HEK293 (cell line): Measurements from ENCODE around the gene B3GNT8.

Experiments
- CTCF ChIA-PET: fragments of 350-600 bp; formaldehyde crosslinking; extraction: SDS; loops from one replicate; lab custom pipeline; 2021; ENCODE audit warnings: antibody characterized with exemption; lab: Yijun Ruan, JAX
- POLR2A ChIA-PET: fragments of 300-600 bp; formaldehyde crosslinking; extraction: SDS; loops from one replicate; lab custom pipeline; 2020; ENCODE audit warnings: antibody characterized with exemption, inconsistent platforms; lab: Yijun Ruan, JAX
- H3K27ac ChIP-seq: fragments of 200-500 bp; sonication (Bioruptor generic); 2 replicates; pipeline ENCODE4 v1.5.1; 2014; ENCODE audit warnings: low read depth, low read length, control low read depth, inconsistent platforms; ENCODE audit errors: extremely low read depth
- H3K36me3 ChIP-seq, 2 experiments: fragments of 200-500 bp in 1 of 2; sonication (Bioruptor generic) in 1 of 2; 1 replicate in 1 of 2; 2 replicates in 1 of 2; pipeline ENCODE4 v1.5.1; 2014 to 2017; ENCODE audit warnings: inconsistent platforms in 2 of 2, low read length in 2 of 2; ENCODE audit not compliant: control insufficient read depth in 2 of 2, insufficient read depth in 1 of 2
- H3K4me1 ChIP-seq: fragments of 200-500 bp; sonication (Bioruptor generic); 2 replicates; pipeline ENCODE4 v1.5.1; 2014; ENCODE audit warnings: mild to moderate bottlenecking, low read length, inconsistent platforms; ENCODE audit not compliant: control insufficient read depth, insufficient read depth
- H3K4me3 ChIP-seq: 2 replicates; pipeline ENCODE4 v1.5.1; 2011; ENCODE audit warnings: low read depth, mild to moderate bottlenecking, control low read depth, low read length, moderate library complexity
- H3K9me3 ChIP-seq: fragments of 200-500 bp; sonication (Bioruptor generic); 2 replicates; pipeline ENCODE4 v1.5.1; 2014; ENCODE audit warnings: low read depth, low read length, inconsistent platforms; ENCODE audit not compliant: control insufficient read depth, insufficient read depth
- BCL11A ChIP-seq: fragments of 450-650 bp; formaldehyde crosslinking; IDR thresholded peaks from 2 replicates; pipeline ENCODE4 v1.5.1; 2016; ENCODE audit warnings: low read depth, missing biosample characterization, missing genetic modification characterization
- HIC1 ChIP-seq: fragments of 450-650 bp; formaldehyde crosslinking; IDR thresholded peaks from 2 replicates; pipeline ENCODE4 v1.5.1; 2016; ENCODE audit warnings: missing biosample characterization, missing genetic modification characterization
- HOXA7 ChIP-seq: sonication (generic); formaldehyde crosslinking; IDR thresholded peaks from 2 replicates; pipeline ENCODE4 v1.8.1; 2022; ENCODE audit warnings: missing genetic modification reagents, borderline replicate concordance
- ZBTB1 ChIP-seq: fragments of 450-650 bp; formaldehyde crosslinking; IDR thresholded peaks from 2 replicates; pipeline ENCODE4 v1.5.1; 2016; ENCODE audit warnings: missing biosample characterization, missing genetic modification characterization
- ZBTB6 ChIP-seq: fragments of 450-650 bp; formaldehyde crosslinking; IDR thresholded peaks from 2 replicates; pipeline ENCODE4 v1.5.1; 2017; ENCODE audit warnings: missing biosample characterization, missing genetic modification characterization
- ZNF335 ChIP-seq: fragments of 450-650 bp; formaldehyde crosslinking; conservative IDR thresholded peaks from 2 replicates; pipeline ENCODE4 v1.5.1; 2016; ENCODE audit warnings: missing biosample characterization, missing genetic modification characterization
- ZNF341 ChIP-seq: fragments of 450-650 bp; formaldehyde crosslinking; IDR thresholded peaks from 2 replicates; pipeline ENCODE4; 2016; ENCODE audit warnings: low read depth, missing biosample characterization, missing genetic modification characterization
- ZNF37A ChIP-seq: fragments of 450-650 bp; IDR thresholded peaks from 2 replicates; pipeline ENCODE4 v1.5.1; 2018; ENCODE audit warnings: missing biosample characterization, missing genetic modification characterization
- ZNF423 ChIP-seq: fragments of 450-650 bp; formaldehyde crosslinking; IDR thresholded peaks from 2 replicates; pipeline ENCODE4 v1.5.1; 2016; ENCODE audit warnings: missing biosample characterization, missing genetic modification characterization
- ZNF488 ChIP-seq: fragments of 450-650 bp; formaldehyde crosslinking; IDR thresholded peaks from 2 replicates; pipeline ENCODE4 v1.5.1; 2016; ENCODE audit warnings: missing biosample characterization, missing genetic modification characterization
- ZNF521 ChIP-seq: fragments of 450-650 bp; formaldehyde crosslinking; IDR thresholded peaks from 2 replicates; pipeline ENCODE4 v1.5.1; 2017; ENCODE audit warnings: missing biosample characterization, mild to moderate bottlenecking, missing genetic modification characterization
- ZNF621 ChIP-seq: fragments of 450-650 bp; formaldehyde crosslinking; IDR thresholded peaks from 2 replicates; pipeline ENCODE4 v1.5.1; 2017; ENCODE audit warnings: missing biosample characterization, missing genetic modification characterization
- ZNF645 ChIP-seq: fragments of 450-650 bp; formaldehyde crosslinking; IDR thresholded peaks from 2 replicates; pipeline ENCODE4; 2016; ENCODE audit warnings: missing biosample characterization, missing genetic modification characterization
- ZNF837 ChIP-seq: fragments of 450-650 bp; formaldehyde crosslinking; IDR thresholded peaks from 2 replicates; pipeline ENCODE4 v1.5.1; 2016; ENCODE audit warnings: missing biosample characterization, missing genetic modification characterization
- ZSCAN5A ChIP-seq: fragments of 450-650 bp; formaldehyde crosslinking; IDR thresholded peaks from 2 replicates; pipeline ENCODE4 v1.5.1; 2016; ENCODE audit warnings: missing biosample characterization, missing genetic modification characterization

The B3GNT8 gene

GRCh38 chr19:41426116-41426841 is 895 bp downstream of the B3GNT8 start:
- no peak for TF ChIP-seq ZNF521 (tag by site-specific recombination)
- TF ChIP-seq ZBTB6 (tag by site-specific recombination): no peak
- Histone ChIP-seq H3K4me1 (peaks cover 13% of the 10 kb centered on the region), H3K4me3 (no peak overlapping the region), H3K36me3 (peaks cover 8 to 42% of the 10 kb centered on the region in 2 experiments; a peak in 2 of 3 replicates), H3K9me3 (no peaks in the 10 kb centered on the region), H3K27ac (peak overlapping the region; percentile 64; the same call in 1 of the 2 replicates)
- ChIA-PET CTCF (interaction anchor here (4.2 kb wide), 1 partner anchor 22 kb away, joined by 21 read pairs; no protein-coding TSS in a partner anchor), POLR2A (interaction anchor here (0.9 to 1.9 kb wide), 6 partner anchors 8 to 63 kb away, joined by 3 to 13 read pairs (median 7); partner anchors contain the start of genes B9D2 and DMAC2)

GRCh38 chr19:41425174-41426115 is 1.7 kb downstream of the B3GNT8 start:
- TF ChIP-seq HIC1 (tag by site-specific recombination): 0 out of 2 replicates have a peak, but pooled peaks have one; percentile 12
- no peak for TF ChIP-seq ZNF341 (tag by site-specific recombination)
- H3K36me3 ChIP-seq: peaks cover 10 to 40% of the 10 kb centered on the region in 2 experiments; a peak in 2 of 3 replicates
- ChIA-PET POLR2A (interaction anchor here (1.1 to 1.9 kb wide), 3 partner anchors 14 to 62 kb away, joined by 3 to 13 read pairs (median 10); partner anchors contain the start of genes B9D2 and DMAC2), CTCF (interaction anchor here (1.1 to 4.2 kb wide), 2 partner anchors 14 to 23 kb away, joined by 6 to 21 read pairs; partner anchors contain the start of gene DMAC2)
- no peak overlapping the region for H3K27ac ChIP-seq
- H3K9me3 ChIP-seq: no peaks in the 10 kb centered on the region
- H3K4me3 ChIP-seq: no peak overlapping the region
- H3K4me1 ChIP-seq: peaks cover 13% of the 10 kb centered on the region

- POLR2A ChIA-PET: interaction anchor here (1.1 to 1.6 kb wide), 3 partner anchors 15 to 61 kb away, joined by 3 to 9 read pairs (median 3); partner anchors contain the start of genes B9D2 and DMAC2
- CTCF ChIA-PET: interaction anchor here (0.6 to 1.1 kb wide), 2 partner anchors 15 to 70 kb away, joined by 3 to 6 read pairs; partner anchors contain the start of gene DMAC2
- H3K4me1 ChIP-seq: peaks cover 13% of the 10 kb centered on the region
- H3K36me3 ChIP-seq: peaks cover 17 to 47% of the 10 kb centered on the region in 2 experiments; a peak in 2 of 3 replicates
- H3K4me3 ChIP-seq: no peak overlapping the region
- TF ChIP-seq BCL11A (tag by site-specific recombination): no peak
- no peak for TF ChIP-seq ZNF621
- TF ChIP-seq ZNF645: no peak
- no peak for TF ChIP-seq ZNF837 (tag by site-specific recombination)
- no peak for TF ChIP-seq ZSCAN5A
- TF ChIP-seq ZNF423: no peak
- TF ChIP-seq ZNF335: no peak
- TF ChIP-seq ZBTB1: no peak
- no peak for TF ChIP-seq ZNF488 (tag by site-specific recombination)
- TF ChIP-seq HOXA7: no peak
- TF ChIP-seq ZNF37A (tag by site-specific recombination): no peak
- no peaks in the 10 kb centered on the region for H3K9me3 ChIP-seq
- H3K27ac ChIP-seq: no peak overlapping the region
These were observed 2.6 kb downstream of the B3GNT8 start for GRCh38 chr19:41424335-41425173.
